Activated CD4-positive, alpha-beta T cell treated with anti-CD3 and anti-CD28 coated beads, Interleukin-2, amount 50 U/mL, for 48 hours (primary cell): ENCODE measurements around the gene CHST11.

Experiments used
- DNase-seq, 2 experiments: peaks; one replicate each; pipeline ENCODE4 v3.0.0-alpha.2; 2020

The CHST11 gene

DNA sequence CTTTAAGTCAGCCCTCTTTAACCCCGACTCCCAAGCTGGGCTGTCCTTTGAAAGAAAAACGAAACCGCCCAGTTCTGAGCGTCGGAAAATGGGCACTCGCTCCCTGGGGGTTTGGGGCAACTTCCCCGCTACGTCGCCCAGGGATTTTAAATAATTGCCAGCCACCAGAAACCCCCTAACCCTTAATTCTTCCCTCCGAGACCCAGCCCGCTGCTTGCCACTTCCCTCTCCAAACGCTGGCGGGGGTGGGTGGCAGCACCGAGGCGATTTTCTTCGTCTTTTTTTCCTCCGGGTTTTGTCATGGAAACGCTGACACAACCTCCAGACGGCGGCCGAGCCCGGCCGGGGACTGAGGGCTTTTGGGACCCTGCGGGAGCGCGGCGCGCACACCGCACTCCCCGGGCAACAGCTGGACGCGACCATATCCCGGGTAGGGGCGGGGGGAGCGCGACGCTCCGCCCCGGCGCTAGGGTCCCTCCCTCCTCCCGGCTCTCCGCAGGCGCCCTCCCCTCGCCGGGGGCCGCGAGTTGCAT lies at the start of gene CHST11:
Gene CHST11, plus strand, starts transcription at position 532 of the 533 bp plus-strand sequence.
- DNase-seq, result peak; percentile 76 to 84

DNA sequence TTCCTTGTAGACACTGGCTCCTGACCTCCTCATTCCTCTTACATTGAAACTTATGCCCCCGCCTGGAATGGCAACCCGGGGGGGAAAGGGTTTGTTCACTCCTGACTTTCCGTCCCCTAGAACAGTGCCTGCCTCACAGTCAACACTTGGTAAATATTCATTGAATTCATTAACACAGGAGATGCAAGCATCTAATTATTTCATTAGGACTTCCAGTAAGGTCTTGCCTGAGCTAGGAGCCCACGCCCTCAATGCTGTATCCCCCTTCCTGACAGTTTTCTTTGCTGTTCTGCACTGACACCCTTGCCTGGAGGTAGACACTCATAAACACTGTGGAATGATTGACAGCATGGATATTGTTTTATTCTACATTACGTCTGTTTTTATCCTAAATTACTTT lies 49.3 kb upstream of the CHST11 start:
- DNase-seq, result no peak

DNA sequence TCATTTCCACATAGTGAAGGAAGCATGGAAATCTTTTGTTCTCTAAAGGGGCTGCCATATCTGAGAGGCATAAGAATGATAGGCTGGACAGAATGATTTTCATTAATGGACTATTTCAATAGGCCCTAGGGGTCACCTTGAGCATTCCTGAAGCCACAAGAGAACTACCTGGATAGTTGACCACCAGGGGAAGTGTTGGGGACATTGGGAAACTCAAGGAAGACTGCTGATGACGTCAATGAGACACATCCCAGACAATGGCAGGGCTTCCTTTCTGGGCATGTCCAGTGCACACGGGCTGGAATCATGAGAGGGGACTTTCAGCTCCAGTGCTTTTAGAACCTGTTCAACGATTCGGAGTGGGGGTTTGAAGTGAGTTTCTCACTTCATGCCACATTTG lies 48.8 kb upstream of the CHST11 start:
- no peak for DNase-seq

DNA sequence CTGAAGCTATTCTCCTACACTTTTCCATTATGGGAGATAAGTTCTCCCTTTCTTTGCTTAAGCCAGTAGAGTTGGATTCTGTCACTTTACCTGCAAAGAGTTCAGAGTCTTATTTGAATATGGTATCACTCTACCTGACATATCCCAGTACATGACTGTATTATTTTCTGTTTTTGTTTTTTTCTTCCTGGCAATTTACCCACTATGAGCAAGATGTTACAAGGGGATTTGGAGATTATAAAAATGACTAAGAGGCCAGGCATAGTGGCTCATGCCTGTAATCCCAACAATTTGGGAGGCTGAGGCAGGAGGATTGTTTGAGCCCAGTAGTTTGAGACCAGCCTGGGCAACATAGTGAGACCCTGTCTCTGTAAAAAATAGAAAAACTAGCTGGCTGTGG lies 46.4 kb upstream of the CHST11 start:
- no peak for DNase-seq

DNA sequence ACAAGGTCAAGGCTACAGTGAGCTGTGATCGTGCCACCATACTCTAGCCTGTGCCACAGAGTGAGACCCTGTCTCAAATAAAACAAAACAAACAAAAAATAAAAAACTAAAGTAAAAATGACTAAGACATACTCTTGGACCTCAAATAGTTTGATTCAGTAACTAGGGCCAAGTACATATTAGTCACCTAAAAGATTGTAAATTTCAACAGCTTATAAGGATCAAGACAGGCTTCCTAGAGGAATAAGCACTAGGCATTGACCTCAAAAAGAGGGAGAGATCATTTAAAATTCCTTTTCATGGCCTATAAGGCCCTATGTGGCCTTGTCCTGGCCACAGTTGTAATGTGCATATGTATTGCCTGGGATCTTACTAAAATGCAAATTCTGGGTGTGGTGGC lies 46.0 kb upstream of the CHST11 start:
- no peak for DNase-seq

DNA sequence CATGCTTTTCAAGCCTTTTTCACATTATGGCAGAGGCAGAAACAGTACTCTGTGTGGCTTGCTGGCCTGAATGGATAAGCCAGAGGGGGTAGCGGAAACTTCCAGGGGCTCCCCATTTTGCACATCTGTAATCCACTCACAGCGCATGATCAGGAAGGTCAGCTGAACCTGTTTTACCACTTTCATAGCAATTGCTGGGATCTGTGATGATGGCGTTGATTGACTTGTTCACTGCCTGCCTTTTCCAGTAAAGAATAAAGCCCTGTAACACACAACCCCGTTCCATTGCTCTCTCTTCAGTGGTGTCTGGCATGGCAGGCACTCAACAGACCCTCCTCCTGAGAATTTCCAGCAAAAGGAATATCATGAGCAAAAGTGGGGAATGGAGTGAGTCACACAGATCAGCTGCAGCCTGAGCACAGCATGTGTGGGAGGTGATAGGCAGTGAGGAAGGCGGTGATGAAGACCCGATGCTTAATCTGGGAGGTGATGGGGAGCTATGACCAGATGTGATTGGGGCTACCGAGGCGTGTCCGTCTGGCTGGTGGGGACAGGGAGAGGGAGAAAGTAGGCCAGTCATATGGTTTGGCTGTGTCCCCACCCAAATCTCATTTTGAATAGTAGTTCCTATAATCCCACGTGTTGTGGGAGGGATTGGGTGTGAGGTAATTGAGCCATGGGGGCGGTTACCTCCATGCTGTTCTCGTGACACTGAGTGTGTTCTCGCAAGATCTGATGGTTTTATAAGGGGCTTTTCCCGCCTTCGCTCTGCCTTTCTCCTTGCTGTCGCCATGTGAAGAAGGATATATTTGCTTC lies 44.7 kb upstream of the CHST11 start:
- peak in 1 of 2 experiments; percentile 9 for DNase-seq

DNA sequence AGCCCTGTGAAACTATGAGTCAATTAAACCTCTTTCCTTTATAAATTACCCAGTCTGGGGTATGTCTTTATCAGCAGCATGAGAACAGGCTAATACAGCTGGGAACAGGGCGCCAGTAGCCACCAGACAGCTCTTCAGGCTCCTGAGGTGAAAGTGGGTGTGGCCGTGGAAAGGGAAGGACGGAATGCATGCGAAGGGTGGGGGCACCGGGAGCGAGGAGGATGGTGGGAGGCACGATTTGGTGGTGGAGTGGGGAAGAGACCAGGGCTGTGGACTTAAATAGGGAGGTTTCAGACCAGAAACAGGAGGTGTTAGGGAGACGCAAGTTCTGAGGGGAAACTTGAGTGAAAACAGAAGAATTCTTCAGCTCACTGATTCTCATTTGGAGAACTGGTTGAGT lies 44.1 kb upstream of the CHST11 start:
- no peak for DNase-seq

DNA sequence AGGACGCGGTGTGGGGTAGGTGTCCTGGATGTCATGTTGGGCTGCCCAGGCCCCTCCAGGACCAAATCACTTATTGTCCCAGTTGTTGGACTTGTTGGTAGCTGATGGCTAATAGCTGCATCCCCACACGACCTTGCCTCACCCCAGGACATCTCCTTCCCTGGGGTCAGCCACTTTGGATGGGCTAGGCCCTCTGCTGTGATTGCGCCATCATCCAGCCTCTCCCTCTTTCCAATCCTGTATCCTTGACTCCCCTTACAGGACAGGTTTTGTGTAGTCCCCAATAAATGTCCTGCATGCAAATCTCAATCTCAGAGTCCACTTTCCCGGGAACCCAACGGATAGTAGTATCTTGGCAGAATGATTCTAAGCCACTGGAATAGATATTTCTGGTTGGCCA lies 43.4 kb upstream of the CHST11 start:
- no peak for DNase-seq

DNA sequence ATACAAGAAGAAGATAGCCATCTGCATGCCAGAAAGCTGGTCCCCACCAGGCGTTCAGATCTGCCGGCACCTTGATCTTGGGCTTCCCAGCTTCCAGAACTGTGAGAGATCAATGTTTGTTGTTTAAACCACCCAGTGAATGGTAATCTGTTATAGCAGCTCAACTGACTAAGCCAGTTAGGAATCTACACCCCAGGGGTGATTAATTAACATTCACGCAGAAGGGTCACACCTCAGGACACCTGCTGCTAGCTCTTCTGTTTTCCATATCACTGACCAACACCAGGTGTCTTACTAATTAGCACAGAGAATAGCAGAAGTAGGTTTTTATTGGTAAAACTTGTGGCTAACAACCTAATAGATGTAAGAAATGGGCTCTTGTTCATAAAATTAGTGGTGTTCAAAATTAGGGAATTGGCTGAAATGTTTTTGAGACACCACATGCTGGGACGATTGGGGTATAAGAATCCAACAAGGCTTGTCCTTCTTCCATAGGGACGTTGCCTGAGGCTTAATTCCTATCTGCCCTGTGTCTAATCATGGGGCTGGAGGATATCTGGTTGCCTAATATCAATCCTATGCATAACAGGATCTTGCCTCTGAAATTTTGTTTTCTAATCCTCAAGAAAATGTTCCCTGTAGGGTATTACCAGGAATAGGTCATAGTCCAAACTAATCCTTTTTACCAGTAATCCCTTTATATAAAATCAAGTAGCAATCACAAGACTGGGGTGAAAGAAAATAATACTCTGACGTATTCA lies 42.0 kb upstream of the CHST11 start:
- DNase-seq, result no peak

DNA sequence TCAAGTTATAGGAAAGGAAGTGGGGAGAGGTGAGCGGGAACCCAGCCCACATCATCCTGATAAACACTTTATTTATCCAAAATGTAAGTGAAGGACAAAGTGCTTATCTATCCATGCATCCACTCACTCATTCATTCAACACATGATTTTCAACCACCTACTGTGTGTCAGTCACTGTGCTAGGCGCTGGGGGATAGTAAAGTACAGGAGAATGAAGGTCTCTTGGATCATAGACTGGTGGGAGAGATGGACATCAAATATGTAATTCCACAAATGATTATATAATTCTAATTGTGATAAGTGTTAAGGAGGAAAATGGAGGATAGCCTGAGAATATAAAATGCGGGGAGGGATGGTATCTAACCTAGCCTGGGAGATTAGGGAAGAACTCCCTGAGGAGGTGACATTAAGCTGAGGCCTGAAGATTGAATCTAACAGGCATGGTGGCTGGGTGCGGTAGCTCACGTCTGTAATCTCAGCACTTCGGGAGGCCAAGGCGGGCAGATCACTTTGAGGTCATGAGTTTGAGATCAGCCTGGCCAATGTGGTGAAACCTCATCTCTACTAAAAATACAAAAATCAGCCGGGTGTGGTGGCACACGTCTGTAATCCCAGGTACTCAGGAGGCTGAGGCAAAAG lies 41.3 kb upstream of the CHST11 start:
- no peak for DNase-seq

DNA sequence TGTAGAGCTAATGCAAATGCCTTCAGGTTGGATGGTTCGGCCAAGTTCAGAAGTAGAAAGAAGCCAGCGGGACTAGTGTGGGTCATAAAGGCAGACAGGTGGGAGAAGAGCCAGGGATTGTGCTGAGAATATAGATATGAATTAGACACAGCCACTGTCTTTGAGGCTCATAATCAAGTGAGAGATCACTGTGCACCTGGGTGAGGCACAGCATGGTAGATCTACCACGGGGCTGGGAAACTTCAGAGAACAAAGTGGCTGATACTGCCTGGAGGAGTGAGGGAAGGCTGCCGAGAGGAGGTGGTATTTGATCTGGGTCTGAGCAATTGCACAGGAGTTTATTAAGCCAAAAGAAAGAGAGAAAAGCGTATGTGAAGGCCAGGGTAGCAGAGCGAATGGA lies 40.6 kb upstream of the CHST11 start:
- DNase-seq, result no peak

DNA sequence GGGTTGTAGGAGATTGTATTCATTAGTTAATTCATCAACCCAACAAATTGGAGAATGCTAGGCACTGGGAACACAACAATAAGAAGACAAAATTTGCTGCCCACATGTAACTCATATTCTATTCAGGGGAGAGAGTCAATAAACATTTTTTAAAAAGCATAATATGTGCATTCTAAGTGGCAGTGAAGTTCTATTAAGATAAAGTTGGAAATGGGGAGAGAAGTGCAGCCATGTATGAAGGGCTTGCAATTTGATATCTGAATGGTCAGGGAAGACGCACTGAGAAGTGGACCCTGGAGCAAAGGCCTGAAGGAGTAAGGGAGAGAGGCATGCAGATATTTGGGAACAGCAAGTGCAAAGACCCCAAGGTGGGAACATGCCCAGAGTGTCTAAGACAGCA lies 40.2 kb upstream of the CHST11 start:
- DNase-seq, result no peak

DNA sequence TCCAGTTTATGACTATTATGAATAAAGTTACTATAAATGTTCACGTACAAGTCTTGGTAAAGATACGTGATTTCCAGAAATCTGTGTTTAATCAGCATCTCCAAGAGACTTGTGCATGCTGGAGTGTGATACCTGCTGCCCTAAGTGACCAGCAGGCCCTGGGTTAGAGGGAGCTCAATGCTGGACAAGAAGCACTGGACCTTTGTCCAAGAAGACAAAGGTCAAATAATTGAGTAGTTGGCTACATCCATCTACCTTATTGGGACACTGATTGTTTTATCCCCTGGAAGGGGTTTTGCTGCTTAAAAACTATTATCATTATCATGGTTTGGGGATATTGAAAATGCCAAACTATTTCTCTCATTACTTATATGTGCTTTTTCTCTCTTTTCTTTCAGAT lies 37.0 kb upstream of the CHST11 start:
- DNase-seq, result no peak

DNA sequence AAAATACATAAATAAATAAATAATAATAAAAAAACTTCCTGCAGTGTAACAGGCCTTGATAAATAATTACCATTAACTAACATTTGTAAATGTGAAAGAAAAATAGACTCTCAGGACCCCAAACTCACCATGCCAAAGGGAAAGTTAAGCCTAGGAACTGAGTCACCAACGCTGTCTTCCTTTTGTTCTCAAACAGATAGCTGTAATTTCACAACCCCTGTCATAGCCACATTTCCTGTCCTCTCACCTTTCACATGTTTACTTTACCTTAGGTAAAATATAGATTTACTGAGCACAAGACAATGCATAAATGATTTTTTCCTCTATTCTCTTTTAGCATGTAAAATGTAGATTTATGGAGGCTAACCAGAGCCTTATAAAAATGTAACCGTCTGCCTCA lies 35.9 kb upstream of the CHST11 start:
- DNase-seq, result no peak

DNA sequence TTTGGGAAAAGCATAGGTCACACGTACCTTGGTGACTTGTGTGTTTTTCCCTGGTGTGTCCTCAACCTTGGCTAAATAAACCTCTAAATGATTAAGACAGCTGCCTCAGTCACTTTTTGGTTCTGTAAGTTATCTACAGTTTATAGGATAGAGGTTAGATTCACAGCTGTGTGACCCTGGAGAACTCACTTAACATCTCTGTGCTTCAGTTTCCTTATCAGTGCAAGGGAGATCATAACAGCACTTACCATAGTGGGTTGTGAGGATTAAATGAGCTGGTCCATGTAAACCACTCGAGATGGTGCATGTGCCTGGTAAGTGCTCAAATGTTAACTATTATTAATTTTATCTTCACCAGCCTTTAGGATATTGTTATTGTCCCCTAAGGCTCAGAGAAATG lies 35.4 kb upstream of the CHST11 start:
- DNase-seq, result no peak

DNA sequence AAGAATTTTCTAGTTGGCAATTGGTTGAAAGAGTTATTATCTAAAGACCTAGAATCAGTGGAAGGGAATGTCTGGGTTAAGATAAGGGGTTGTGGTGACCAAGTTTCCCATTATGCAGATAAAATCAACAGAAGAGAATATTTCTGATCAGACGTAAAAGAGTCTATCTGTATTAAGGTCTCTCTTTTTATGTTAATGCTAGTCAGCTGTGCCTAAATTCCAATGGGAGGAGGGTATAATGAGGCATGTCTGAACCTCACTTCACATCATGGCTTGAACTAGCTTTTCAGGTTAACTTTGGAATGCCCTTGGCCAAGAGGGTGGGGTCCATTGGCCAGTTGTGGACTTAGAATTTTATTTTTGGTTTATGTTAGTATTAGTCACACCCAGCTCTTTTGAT lies 34.3 kb upstream of the CHST11 start:
- DNase-seq, result no peak

DNA sequence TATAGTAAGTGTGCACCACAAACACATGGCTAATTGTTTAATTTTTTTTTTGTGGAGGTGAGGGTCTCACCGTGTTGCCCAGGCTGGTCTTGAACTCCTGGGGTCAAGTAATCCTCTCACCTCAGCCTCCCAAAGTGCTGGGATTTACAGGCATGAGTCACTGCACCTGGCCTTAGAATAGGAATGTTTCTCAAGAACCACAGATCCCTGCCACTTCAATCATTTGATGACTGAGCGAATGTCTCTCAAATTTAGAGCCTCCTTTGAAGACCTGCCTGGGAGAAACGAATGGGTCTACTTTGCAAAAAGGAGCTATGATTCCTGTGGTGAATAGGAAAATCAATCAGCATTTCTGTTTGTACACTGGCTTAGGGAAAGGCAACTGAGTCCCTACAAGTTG lies 33.5 kb upstream of the CHST11 start:
- no peak for DNase-seq

DNA sequence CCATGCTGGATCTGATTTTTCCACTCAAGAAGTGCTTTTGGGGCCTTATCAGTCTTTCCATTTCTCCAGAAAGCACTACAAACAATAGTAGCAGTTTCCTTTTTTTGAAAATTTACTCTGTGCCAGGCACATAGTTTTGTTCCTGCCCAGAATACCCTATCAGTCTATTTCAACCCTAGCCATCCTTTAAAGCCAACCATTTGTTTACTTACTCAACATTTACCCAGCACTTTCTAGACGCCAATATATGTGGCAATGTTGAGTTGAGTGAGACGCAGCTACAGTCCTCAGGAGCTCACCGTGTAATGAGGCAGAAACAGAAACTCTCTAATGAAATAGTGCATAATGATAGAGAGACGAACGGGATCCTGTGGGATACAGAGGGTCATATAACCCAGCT lies 32.9 kb upstream of the CHST11 start:
- DNase-seq, result no peak

DNA sequence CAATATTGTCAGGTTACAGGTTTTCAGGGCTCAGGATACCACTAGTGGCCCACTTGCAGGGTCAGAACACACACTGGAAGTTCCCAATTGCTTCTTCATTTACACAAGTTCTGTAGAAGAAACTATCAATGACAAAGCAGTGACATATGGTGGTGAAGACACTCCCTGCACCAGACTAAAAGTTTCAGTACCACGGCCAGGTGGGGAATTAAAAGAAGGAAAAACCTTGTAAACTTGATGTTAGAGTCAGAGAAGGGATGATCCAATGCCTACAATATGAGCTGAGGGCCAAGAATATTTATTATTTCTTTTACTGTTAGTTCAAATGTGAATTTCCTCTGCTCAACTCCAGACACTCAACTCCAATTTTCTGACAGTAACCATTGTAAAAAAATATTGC lies 31.8 kb upstream of the CHST11 start:
- DNase-seq, result no peak

DNA sequence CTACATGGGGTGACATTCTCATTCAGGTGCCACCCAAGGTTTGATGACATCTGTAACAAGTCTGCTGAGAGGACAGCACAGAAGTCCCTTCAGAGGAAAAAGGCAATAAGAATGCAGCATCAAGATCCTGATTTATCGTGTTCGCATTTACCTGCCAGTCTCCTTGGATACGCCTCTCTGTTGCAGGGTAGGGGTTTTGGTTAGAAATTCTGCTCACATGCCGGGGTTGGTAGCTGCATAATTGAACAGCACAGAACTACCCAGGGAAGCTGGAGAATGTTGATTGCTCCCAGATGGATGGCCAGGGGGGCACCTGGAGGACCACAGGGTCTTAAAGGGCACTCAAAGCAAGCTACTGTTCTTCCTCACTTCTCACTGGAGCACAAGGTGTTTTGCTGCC lies 31.1 kb upstream of the CHST11 start:
- DNase-seq, result no peak

DNA sequence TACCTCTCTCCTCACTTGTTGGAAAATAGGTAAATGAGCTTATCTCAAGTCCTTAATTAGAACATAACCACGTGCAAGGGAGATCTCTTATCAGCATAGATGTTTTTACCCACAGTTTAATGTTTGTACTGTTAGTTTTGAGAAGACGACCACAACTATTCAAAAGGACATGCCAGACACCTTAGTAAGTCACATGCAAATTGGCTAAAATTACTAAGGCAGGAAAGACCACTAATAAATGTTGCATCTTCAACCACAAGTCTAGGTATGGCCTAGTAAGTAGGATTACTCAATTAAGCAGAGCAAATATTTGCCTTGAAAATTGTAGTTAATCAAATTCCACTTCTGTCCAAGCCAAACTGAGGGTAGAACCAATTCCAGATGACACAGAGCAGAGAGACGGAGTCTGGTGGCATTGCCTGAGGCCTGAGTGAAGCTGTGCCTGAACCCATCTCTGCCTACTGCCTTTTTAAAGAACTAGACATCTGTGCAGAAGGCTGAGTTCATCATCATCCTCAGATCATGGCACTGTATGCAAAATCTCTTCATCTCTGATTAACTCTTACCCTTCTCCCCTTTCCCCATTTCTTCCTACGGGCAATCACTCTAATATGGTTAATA lies 29.7 kb upstream of the CHST11 start:
- DNase-seq, result no peak

DNA sequence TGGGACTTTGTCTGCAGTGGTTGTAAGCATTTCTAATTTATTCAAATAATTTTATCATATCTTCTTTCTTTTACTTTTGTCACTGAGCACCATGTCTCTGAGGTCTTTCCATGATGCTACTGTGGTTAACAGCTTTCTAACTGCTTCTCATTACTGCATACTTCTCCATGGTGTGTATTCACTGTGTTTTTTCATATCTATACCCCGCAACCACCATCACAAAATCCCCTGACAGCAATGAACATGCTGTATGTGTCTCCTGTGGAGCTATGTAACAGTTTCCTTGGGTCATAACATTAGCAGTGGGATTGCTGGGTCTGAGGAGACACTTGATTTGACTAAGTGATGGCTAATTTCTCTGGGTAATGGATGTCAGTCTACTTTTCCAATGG lies 29.2 kb upstream of the CHST11 start:
- DNase-seq, result no peak

DNA sequence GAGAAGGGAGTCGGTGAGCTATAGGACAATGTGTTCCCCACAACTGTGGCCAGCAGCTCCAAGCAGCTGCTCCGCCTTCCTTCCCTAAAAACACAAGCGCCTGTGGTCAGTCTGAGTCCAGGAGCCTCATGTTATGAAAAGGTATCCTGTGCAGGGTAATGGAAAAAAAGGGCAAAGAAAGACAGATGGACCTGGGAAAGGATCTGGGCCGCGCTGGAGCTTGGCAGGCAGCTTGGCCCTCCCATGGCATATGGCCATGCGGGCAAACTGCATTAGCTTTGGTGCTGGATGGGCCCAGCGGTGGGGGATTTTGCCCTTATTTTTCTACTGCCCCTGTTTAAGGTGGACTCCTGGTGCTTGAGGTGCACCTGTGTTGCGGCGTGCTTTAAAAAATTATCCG lies 23.7 kb upstream of the CHST11 start:
- DNase-seq, result no peak
